Osteocyte (in vitro differentiated cells): ENCODE results near the gene TXNL4B. TPM values are rescaled to one million over a fixed set of nuclear protein-coding genes. Genes with fewer than 3 reads are reported as not detected.

Source experiments
- DNase-seq: peaks from one replicate; pipeline ENCODE4 v3.0.0; 2021; ENCODE audit warnings: mixed read lengths; ENCODE audit not compliant: unreplicated experiment; ENCODE audit errors: extremely low spot score
- H3K27ac Mint-ChIP-seq: one replicate; pipeline ENCODE4 v1.8.0; 2021; ENCODE audit warnings: mild to moderate bottlenecking, mixed read lengths; ENCODE audit not compliant: unreplicated experiment
- H3K27me3 Mint-ChIP-seq: one replicate; pipeline ENCODE4 v1.8.0; 2021; ENCODE audit warnings: mixed read lengths; ENCODE audit not compliant: unreplicated experiment
- H3K36me3 Mint-ChIP-seq: one replicate; pipeline ENCODE4 v1.8.0; 2021; ENCODE audit warnings: mixed read lengths; ENCODE audit not compliant: unreplicated experiment
- H3K4me1 Mint-ChIP-seq: one replicate; pipeline ENCODE4 v1.8.0; 2021; ENCODE audit warnings: mixed read lengths; ENCODE audit not compliant: unreplicated experiment
- H3K4me3 Mint-ChIP-seq: one replicate; pipeline ENCODE4 v1.8.0; 2021; ENCODE audit warnings: mild to moderate bottlenecking, moderate library complexity, mixed read lengths; ENCODE audit not compliant: unreplicated experiment
- H3K9me3 Mint-ChIP-seq: one replicate; pipeline ENCODE4 v1.8.0; 2021; ENCODE audit warnings: mixed read lengths; ENCODE audit not compliant: unreplicated experiment
- CTCF ChIP-seq: fragments of 200-600 bp; sonication (generic); IDR thresholded peaks from 2 replicates; pipeline ENCODE4 v1.5.0; 2021; ENCODE audit warnings: antibody characterized with exemption, mild to moderate bottlenecking, moderate library complexity
- total RNA-seq: library from RNA; stranded (reverse); gene quantifications from 2 replicates; pipeline ENCODE4 v1.2.1, GENCODE V29; 2021

TXNL4B gene
- total RNA-seq, 1 donor from 2014 or later: 10.0 TPM

GRCh38 chr16:72104905-72105304, 11.5 kb upstream of the TXNL4B start:
- Mint-ChIP-seq H3K4me3 (no peak overlapping the region), H3K36me3 (peaks cover 69% of the 10 kb centered on the region), H3K27me3 (no peaks in the 10 kb centered on the region), H3K27ac (no peak overlapping the region), H3K9me3 (no peaks in the 10 kb centered on the region), H3K4me1 (no peaks in the 10 kb centered on the region)
- no peak for TF ChIP-seq CTCF
- DNase-seq: no peak

GRCh38 chr16:72101195-72101594, 7.8 kb upstream of the TXNL4B start:
- Mint-ChIP-seq H3K4me3 (no peak overlapping the region), H3K9me3 (no peaks in the 10 kb centered on the region), H3K4me1 (no peaks in the 10 kb centered on the region), H3K27me3 (no peaks in the 10 kb centered on the region), H3K27ac (no peak overlapping the region), H3K36me3 (peaks cover 66% of the 10 kb centered on the region)
- no peak for DNase-seq
- no peak for TF ChIP-seq CTCF

- H3K4me3 Mint-ChIP-seq: no peak overlapping the region
These were observed 6.0 kb upstream of the TXNL4B start for GRCh38 chr16:72099377-72099818.

GRCh38 chr16:72098936-72099335, 5.5 kb upstream of the TXNL4B start:
- Mint-ChIP-seq H3K36me3 (peaks cover 49% of the 10 kb centered on the region), H3K27ac (no peak overlapping the region), H3K4me3 (no peak overlapping the region), H3K27me3 (no peaks in the 10 kb centered on the region), H3K4me1 (peaks cover 14% of the 10 kb centered on the region), H3K9me3 (no peaks in the 10 kb centered on the region)
- no peak for DNase-seq
- no peak for TF ChIP-seq CTCF

More at GRCh38 chr16:72099377-72099818, 6.0 kb upstream of the TXNL4B start:
- DNase-seq: no peak
- Mint-ChIP-seq H3K9me3 (no peaks in the 10 kb centered on the region), H3K36me3 (peaks cover 53% of the 10 kb centered on the region), H3K27ac (no peak overlapping the region), H3K27me3 (no peaks in the 10 kb centered on the region), H3K4me1 (peaks cover 14% of the 10 kb centered on the region)
- TF ChIP-seq CTCF: peak; percentile 59

GRCh38 chr16:72094266-72094610, 818 bp upstream of the TXNL4B start:
- no peak for TF ChIP-seq CTCF
- Mint-ChIP-seq H3K4me1 (peaks cover 32% of the 10 kb centered on the region), H3K27ac (peak overlapping the region; percentile 96), H3K36me3 (peaks cover 26% of the 10 kb centered on the region), H3K4me3 (peak overlapping the region; percentile 98), H3K9me3 (no peaks in the 10 kb centered on the region), H3K27me3 (no peaks in the 10 kb centered on the region)
- no peak for DNase-seq
